OCI-LY3 (cell line): Measurements from ENCODE around the gene PRPF38A.

Source experiments
- CTCF ChIP-seq: fragments of 200-600, 300-600 bp; sonication (generic); IDR thresholded peaks from 2 replicates; pipeline ENCODE4 v1.5.1; 2014; ENCODE audit warnings: antibody characterized with exemption, low read length, low read depth
- EZH2phosphoT487 ChIP-seq: fragments of 200-600 bp; shearing (Covaris generic); IDR thresholded peaks from 2 replicates; pipeline ENCODE4 v1.6.1; 2018; ENCODE audit warnings: antibody characterized with exemption, mixed run types, low read depth

DNA sequence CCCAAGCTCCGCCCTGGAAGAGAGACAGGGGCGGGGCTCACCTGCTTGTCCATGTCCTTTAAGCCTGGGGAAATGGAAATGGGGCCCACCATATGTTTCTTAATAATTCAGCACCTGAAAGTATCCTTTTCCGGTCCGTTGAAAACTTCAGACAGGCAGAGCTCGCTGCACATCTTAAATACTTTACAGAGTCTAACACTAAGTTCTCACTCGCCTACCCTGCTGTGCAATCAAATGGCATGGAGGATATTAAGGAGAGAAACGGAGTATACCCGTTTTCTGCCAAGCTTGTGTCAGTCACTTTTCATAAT, 37.9 kb upstream of the PRPF38A start:
- TF ChIP-seq CTCF (no peak), EZH2phosphoT487 (no peak)
